PC-9 (cell line): ENCODE data around the gene STRIT1.

Experiments
- CTCF ChIP-seq: fragments of 200-600 bp; sonication (generic); conservative IDR thresholded peaks from 2 replicates; pipeline ENCODE4 v1.6.1; 2017; ENCODE audit warnings: mixed run types, antibody characterized with exemption, mild to moderate bottlenecking, moderate library complexity
- EZH2 ChIP-seq: fragments of 200-600 bp; sonication (generic); IDR thresholded peaks from 2 replicates; pipeline ENCODE4 v1.8.0; 2017; ENCODE audit warnings: antibody characterized with exemption, low read depth

- TF ChIP-seq CTCF (no peak), EZH2 (no peak)
Observed at GRCh38 chr3:155307183-155307582, 13.7 kb upstream of the STRIT1 start.
